Type B pancreatic cell (in vitro differentiated cells): Measurements from ENCODE around the gene TMEM176B. TPM values are rescaled to one million over a fixed set of nuclear protein-coding genes. Genes with fewer than 3 reads are reported as not detected.

Experiments
- DNase-seq: peaks from one replicate; pipeline ENCODE4 v3.0.0; 2021; ENCODE audit warnings: mixed read lengths; ENCODE audit not compliant: unreplicated experiment; ENCODE audit errors: extremely low spot score
- H3K27ac Mint-ChIP-seq: 2 replicates; pipeline ENCODE4 v1.8.0; 2021; ENCODE audit warnings: mild to moderate bottlenecking, mixed read lengths
- H3K27me3 Mint-ChIP-seq: 2 replicates; pipeline ENCODE4 v1.8.0; 2021; ENCODE audit warnings: mixed read lengths
- H3K36me3 Mint-ChIP-seq: 2 replicates; pipeline ENCODE4 v1.8.0; 2021; ENCODE audit warnings: mixed read lengths
- H3K4me1 Mint-ChIP-seq: one replicate; pipeline ENCODE4 v1.8.0; 2021; ENCODE audit warnings: mixed read lengths; ENCODE audit not compliant: unreplicated experiment
- H3K4me3 Mint-ChIP-seq: 2 replicates; pipeline ENCODE4 v1.8.0; 2021; ENCODE audit warnings: mild to moderate bottlenecking, mixed read lengths
- H3K9me3 Mint-ChIP-seq: 2 replicates; pipeline ENCODE4 v1.8.0; 2021; ENCODE audit warnings: mixed read lengths
- total RNA-seq: library from RNA; stranded (reverse); gene quantifications from 2 replicates; pipeline ENCODE4 v1.2.1, GENCODE V29; 2021; ENCODE audit warnings: low replicate concordance
- TF ChIP-seq, protein P1 (sequence below): fragments of 200-600 bp; sonication (generic); conservative IDR thresholded peaks from 2 replicates; pipeline ENCODE4 v1.5.0; 2021; ENCODE audit warnings: antibody characterized with exemption, mild to moderate bottlenecking

The TMEM176B gene
- total RNA-seq, 1 donor from 2014 or later, result 72.9 TPM

DNA sequence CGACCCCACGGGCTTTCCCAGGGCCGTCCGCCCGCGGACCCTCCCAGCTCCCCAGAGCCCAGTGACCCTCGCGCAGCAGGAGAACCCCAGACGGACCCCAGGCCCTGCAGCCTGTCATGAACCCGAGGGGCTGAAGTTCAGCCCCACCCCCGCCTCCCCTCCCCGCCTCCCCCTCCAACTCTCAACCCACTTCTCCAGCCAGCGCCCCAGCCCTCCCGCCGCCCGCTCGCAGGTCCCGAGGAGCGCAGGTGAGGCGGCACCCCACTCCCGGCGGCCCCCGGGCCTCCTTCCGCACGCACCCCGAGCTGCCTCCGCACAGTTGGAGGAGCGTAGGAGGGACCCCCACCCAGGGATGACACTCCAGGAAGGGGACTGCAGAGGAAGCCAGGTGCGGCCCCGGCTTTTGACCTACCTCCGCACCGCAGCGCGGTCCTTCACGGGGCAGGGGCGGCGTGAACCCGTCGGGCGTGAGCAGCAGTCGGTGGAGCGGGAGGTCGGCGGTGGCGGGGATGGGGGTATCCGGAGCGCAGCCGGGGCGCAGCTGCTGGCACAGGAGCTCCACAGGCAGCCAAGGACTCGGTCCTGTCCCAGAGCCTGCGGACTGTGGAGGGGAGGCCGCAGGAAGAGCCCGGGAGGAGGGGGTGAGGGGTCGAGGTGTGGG, 547 bp upstream of the TMEM176B start, which contains the start of gene TMEM176A:
TSS of gene TMEM176A (plus strand) at position 189 of the 661 bp plus-strand sequence. CDS start 782 bp downstream, outside the sequence.
- TF ChIP-seq, protein P1, sequence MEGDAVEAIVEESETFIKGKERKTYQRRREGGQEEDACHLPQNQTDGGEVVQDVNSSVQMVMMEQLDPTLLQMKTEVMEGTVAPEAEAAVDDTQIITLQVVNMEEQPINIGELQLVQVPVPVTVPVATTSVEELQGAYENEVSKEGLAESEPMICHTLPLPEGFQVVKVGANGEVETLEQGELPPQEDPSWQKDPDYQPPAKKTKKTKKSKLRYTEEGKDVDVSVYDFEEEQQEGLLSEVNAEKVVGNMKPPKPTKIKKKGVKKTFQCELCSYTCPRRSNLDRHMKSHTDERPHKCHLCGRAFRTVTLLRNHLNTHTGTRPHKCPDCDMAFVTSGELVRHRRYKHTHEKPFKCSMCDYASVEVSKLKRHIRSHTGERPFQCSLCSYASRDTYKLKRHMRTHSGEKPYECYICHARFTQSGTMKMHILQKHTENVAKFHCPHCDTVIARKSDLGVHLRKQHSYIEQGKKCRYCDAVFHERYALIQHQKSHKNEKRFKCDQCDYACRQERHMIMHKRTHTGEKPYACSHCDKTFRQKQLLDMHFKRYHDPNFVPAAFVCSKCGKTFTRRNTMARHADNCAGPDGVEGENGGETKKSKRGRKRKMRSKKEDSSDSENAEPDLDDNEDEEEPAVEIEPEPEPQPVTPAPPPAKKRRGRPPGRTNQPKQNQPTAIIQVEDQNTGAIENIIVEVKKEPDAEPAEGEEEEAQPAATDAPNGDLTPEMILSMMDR, result no peak
- H3K27ac Mint-ChIP-seq, result peak within 1 kb of the TSS; percentile 36
- no peaks in the 10 kb centered on the region for H3K9me3 Mint-ChIP-seq

DNA sequence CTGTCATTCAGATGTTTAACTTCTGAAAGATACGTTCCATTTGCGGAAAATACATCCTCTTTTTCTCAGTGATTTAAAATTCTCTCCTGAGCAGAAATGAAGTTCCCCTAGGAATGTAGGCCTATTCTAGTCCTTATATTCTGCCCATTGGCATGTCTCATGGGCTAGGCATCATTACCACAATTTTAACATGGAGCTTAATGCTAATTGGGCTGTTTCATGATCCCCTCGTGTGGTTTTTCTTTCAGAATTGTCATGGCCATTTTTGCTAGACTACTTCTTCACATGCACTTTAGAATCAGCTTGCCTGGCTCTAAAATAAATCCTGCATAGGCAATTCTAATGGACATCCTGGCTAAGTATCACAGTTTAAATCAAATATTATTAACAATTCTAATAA, 1.0 kb downstream of the TMEM176B start:
- Mint-ChIP-seq H3K27me3 (peaks cover 62% of the 10 kb centered on the region), H3K4me1 (no peaks in the 10 kb centered on the region), H3K9me3 (no peaks in the 10 kb centered on the region), H3K36me3 (no peaks in the 10 kb centered on the region), H3K4me3 (peak overlapping the region; percentile 82), H3K27ac (peak overlapping the region; percentile 36)
- DNase-seq, result no peak
- TF ChIP-seq, protein P1, result no peak

More for the DNA sequence above, 547 bp upstream of the TMEM176B start, which contains the start of gene TMEM176A:
- Mint-ChIP-seq H3K4me1 (no peaks in the 10 kb centered on the region), H3K36me3 (no peaks in the 10 kb centered on the region), H3K4me3 (peak within 1 kb of the TSS; percentile 82), H3K27me3 (peaks cover 66% of the 10 kb centered on the region)
- no peak for DNase-seq

DNA sequence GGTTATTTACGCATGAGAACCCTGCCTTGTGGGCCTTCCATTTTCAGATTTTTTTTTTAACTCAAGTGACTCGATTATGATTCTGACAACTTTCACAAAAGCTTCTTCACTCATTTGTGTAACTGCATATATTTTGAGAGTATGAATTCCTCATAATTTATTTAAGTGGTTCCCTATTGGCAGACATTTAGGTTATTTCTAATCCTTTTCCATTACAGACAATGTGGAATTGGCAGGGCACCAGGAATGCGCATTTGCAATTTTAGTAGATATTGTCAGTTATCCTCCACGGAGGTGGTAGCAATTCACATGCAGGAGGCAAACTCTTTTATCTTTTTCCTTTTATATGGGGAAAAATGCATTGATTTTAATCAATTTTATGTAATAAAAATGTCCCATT, 2.5 kb downstream of the TMEM176B start:
- Mint-ChIP-seq H3K4me3 (no peak overlapping the region), H3K4me1 (no peaks in the 10 kb centered on the region), H3K27me3 (peaks cover 51% of the 10 kb centered on the region), H3K27ac (no peak overlapping the region), H3K9me3 (no peaks in the 10 kb centered on the region), H3K36me3 (no peaks in the 10 kb centered on the region)
- TF ChIP-seq, protein P1, result no peak
- DNase-seq, result no peak

DNA sequence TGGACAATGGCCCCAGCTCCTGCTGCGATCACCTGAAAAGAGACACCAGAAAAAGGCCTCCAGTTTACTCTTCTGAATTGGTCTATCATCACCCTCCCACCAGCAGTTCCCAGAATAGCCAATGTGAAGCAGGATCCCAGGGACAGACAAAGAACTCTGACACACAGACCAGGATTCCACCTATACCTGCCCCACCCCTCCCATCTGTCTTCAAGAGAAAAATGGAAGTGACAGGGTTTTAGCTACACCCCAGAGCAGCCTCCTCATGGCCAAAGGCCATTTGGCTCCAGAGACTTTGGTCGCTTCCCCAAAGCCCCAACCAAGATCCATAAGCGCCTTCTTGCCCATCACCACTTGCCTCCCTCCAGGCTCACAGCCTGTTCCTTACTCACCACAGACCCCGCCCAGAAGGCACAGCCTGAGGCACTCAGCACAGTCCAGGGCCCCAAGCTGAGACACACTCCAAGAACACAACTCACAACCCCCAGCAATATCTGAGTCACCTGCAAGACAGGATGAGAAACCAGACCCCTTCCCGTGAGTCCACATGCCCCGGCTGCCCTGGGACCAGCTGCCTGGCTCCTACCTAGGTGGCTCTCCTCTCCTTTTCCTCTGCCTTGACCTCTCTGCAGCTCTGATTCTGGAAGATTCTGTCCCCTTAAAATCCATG, 6.5 kb downstream of the TMEM176B start:
- Mint-ChIP-seq H3K36me3 (no peaks in the 10 kb centered on the region), H3K9me3 (no peaks in the 10 kb centered on the region), H3K4me1 (no peaks in the 10 kb centered on the region), H3K27ac (no peak overlapping the region), H3K27me3 (peaks cover 27% of the 10 kb centered on the region), H3K4me3 (no peak overlapping the region)
- no peak for DNase-seq
- TF ChIP-seq, protein P1, result no peak

DNA sequence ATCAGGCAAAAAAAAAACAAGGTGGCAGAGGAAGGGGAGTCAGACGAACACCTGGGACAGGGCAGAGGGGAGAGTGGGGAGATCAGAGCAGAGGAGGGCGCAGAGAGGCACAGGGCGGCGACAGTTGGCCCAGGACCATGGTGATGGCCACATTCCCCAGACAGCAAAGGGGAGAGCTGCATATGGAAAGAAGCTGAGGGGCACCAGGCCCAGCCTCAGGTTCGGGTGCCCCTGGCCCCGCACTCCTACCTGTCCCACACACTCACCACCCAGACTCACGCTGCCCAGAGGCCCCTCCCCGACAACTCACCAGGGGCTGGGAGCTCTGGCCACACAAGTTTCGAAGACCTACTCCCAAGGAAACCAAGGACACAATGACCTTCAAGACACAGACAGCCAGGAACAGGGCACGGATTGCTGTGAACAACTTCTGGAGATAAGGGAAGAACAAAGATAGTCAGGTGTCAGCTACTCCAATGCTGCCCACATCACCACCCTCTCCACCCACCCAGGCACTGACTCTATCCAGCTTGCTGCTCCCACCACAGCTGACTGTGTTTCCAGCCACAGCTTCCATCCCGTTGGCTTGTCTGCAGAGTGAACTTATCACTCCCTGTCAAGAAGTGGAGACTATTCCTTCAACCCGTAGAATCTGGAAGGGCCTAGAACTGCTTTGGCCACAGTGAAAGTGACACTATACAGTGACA, 8.3 kb downstream of the TMEM176B start:
- H3K27ac Mint-ChIP-seq, result no peak overlapping the region
- no peaks in the 10 kb centered on the region for H3K9me3 Mint-ChIP-seq
- peaks cover 7% of the 10 kb centered on the region for H3K4me1 Mint-ChIP-seq
- H3K27me3 Mint-ChIP-seq, result peaks cover 13% of the 10 kb centered on the region
- H3K36me3 Mint-ChIP-seq, result no peaks in the 10 kb centered on the region
- no peak overlapping the region for H3K4me3 Mint-ChIP-seq
- TF ChIP-seq, protein P1, result no peak
- no peak for DNase-seq
